ENCODE measurements around the gene GRIN2A. TPM values are rescaled to one million over a fixed set of nuclear protein-coding genes. Genes with fewer than 3 reads are reported as not detected.

The GRIN2A gene
- total RNA-seq, 1 experiment from 2014 or later = 34.6 TPM

- no TSS peak for BruUV-seq (replicated peaks)
- H3K9me3 Mint-ChIP-seq (ENCODE audit: low read depth, unreplicated experiment) = peaks cover 4% of the 10 kb centered on the region
- no peak for TF ChIP-seq CTCF (IDR thresholded peaks at IDR 0.05; ENCODE audit: unreplicated experiment)
- peaks cover 66% of the 10 kb centered on the region for H3K4me1 Mint-ChIP-seq (ENCODE audit: low read depth, unreplicated experiment)
- intact Hi-C loops (cut with micrococcal nuclease; ENCODE audit: unreplicated experiment) = no loop called here
- peaks cover 6% of the 10 kb centered on the region for H3K36me3 Mint-ChIP-seq (ENCODE audit: insufficient read depth, unreplicated experiment)
- no peaks in the 10 kb centered on the region for H3K27me3 Mint-ChIP-seq (ENCODE audit: unreplicated experiment)
- no peak overlapping the region for H3K4me3 Mint-ChIP-seq (ENCODE audit: low read depth, unreplicated experiment)
- no peak for DNase-seq
- no peak overlapping the region for H3K27ac Mint-ChIP-seq (ENCODE audit: unreplicated experiment)
- CTCF ChIA-PET = interaction anchor here (1.4 to 1.5 kb wide), 2 partner anchors 23 to 34 kb away, joined by 3 to 5 read pairs; no protein-coding TSS in a partner anchor
Measured at GRCh38 chr16:10085078-10085798, 97.0 kb downstream of the GRIN2A start.

DNA sequence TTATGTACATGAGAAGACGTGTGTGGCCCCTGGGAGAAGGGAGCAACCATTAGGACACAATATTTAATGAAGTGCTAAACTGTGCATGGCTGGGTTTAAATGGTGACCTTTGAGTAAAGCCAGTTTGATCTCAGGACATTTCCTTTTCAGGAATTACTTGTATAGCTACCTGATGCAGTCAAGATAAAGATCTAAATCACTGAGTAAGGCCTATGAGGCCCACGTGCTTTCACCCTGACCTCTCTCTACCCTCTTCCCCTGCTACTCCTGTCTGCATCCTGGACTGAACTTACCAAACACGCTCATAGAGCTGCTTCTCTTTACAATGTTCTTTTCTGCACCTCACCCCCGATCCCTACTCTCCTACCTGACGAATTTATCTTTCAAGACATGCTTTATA, 98.9 kb downstream of the GRIN2A start:
- H3K36me3 Mint-ChIP-seq (ENCODE audit: insufficient read depth, unreplicated experiment) = peaks cover 12% of the 10 kb centered on the region
- intact Hi-C loops (cut with micrococcal nuclease; ENCODE audit: unreplicated experiment) = loop anchor here (5.0 kb wide), 2 partner anchors 436 to 826 kb away; no protein-coding TSS in a partner anchor
- no peaks in the 10 kb centered on the region for H3K27me3 Mint-ChIP-seq (ENCODE audit: unreplicated experiment)
- peak overlapping the region; percentile 25 for H3K4me3 Mint-ChIP-seq (ENCODE audit: low read depth, unreplicated experiment)
- no peaks in the 10 kb centered on the region for H3K9me3 Mint-ChIP-seq (ENCODE audit: low read depth, unreplicated experiment)
- CTCF ChIA-PET = interaction anchor here (0.9 to 1.3 kb wide), 4 partner anchors 36 to 238 kb away, joined by 3 to 5 read pairs (median 3); partner anchors contain the start of gene GRIN2A
- DNase-seq = peak; percentile 44
- peaks cover 85% of the 10 kb centered on the region for H3K4me1 Mint-ChIP-seq (ENCODE audit: low read depth, unreplicated experiment)
- no TSS peak for BruUV-seq (replicated peaks)
- TF ChIP-seq CTCF (IDR thresholded peaks at IDR 0.05; ENCODE audit: unreplicated experiment) = no peak
- peak overlapping the region; percentile 85 for H3K27ac Mint-ChIP-seq (ENCODE audit: unreplicated experiment)

- peaks cover 12% of the 10 kb centered on the region for H3K36me3 Mint-ChIP-seq (ENCODE audit: insufficient read depth, unreplicated experiment)
- DNase-seq = no peak
- H3K4me3 Mint-ChIP-seq (ENCODE audit: low read depth, unreplicated experiment) = peak overlapping the region; percentile 54
- H3K4me1 Mint-ChIP-seq (ENCODE audit: low read depth, unreplicated experiment) = peaks cover 97% of the 10 kb centered on the region
- H3K27me3 Mint-ChIP-seq (ENCODE audit: unreplicated experiment) = no peaks in the 10 kb centered on the region
- no TSS peak for BruUV-seq (replicated peaks)
- no peak for TF ChIP-seq CTCF (IDR thresholded peaks at IDR 0.05; ENCODE audit: unreplicated experiment)
- CTCF ChIA-PET = interaction anchor here (0.5 to 1.2 kb wide), 3 partner anchors 38 to 217 kb away, joined by 3 to 5 read pairs (median 3); no protein-coding TSS in a partner anchor
- intact Hi-C loops (cut with micrococcal nuclease; ENCODE audit: unreplicated experiment) = loop anchor here (2.0 to 5.0 kb wide), 4 partner anchors 99 to 824 kb away; no protein-coding TSS in a partner anchor
- peak overlapping the region; percentile 94 for H3K27ac Mint-ChIP-seq (ENCODE audit: unreplicated experiment)
- H3K9me3 Mint-ChIP-seq (ENCODE audit: low read depth, unreplicated experiment) = no peaks in the 10 kb centered on the region
Measured at GRCh38 chr16:10081201-10081940, 100.9 kb downstream of the GRIN2A start.

GRCh38 chr16:10080051-10080772, 102.0 kb downstream of the GRIN2A start:
- no TSS peak for BruUV-seq (replicated peaks)

More at GRCh38 chr16:10080051-10080772, 102.0 kb downstream of the GRIN2A start:
- peaks cover 88% of the 10 kb centered on the region for H3K4me1 Mint-ChIP-seq (ENCODE audit: low read depth, unreplicated experiment)
- H3K27ac Mint-ChIP-seq (ENCODE audit: unreplicated experiment) = peak overlapping the region; percentile 94
- no peak for TF ChIP-seq CTCF (IDR thresholded peaks at IDR 0.05; ENCODE audit: unreplicated experiment)
- H3K4me3 Mint-ChIP-seq (ENCODE audit: low read depth, unreplicated experiment) = peak overlapping the region; percentile 54
- no peaks in the 10 kb centered on the region for H3K27me3 Mint-ChIP-seq (ENCODE audit: unreplicated experiment)
- no peaks in the 10 kb centered on the region for H3K9me3 Mint-ChIP-seq (ENCODE audit: low read depth, unreplicated experiment)
- peaks cover 12% of the 10 kb centered on the region for H3K36me3 Mint-ChIP-seq (ENCODE audit: insufficient read depth, unreplicated experiment)
- CTCF ChIA-PET = interaction anchor here (0.6 to 1.5 kb wide), 8 partner anchors 39 to 429 kb away, joined by 3 to 5 read pairs (median 4); partner anchors contain the start of gene GRIN2A
- intact Hi-C loops (cut with micrococcal nuclease; ENCODE audit: unreplicated experiment) = loop anchor here (1.0 to 5.0 kb wide), 5 partner anchors 41 to 823 kb away; no protein-coding TSS in a partner anchor
- DNase-seq = peak; percentile 81
